IMR-90 (cell line): Measurements from ENCODE around the gene HSPA1A. TPM values are rescaled to one million over a fixed set of nuclear protein-coding genes. Genes with fewer than 3 reads are reported as not detected.
A peak's percentile ranks its signal among the peaks of the same experiment; 100 is the strongest.

Experiments
- ATAC-seq: fragments of 200-7000 bp; cut with Tn5 transposase; 2 replicates; pipeline ENCODE4 v1.9.1; 2020; ENCODE audit warnings: low read depth, mild to moderate bottlenecking, moderate library complexity
- BruUV-seq: library from RNA; stranded (reverse); fragments of 400-500 nt; replicated peaks from 2 replicates; lab custom pipeline; 2021; lab: Mats Ljungman, UMichigan
- CTCF ChIA-PET: fragments of 300-600 bp; formaldehyde crosslinking; extraction: SDS; loops from one replicate; lab custom pipeline; 2021; ENCODE audit warnings: antibody characterized with exemption; lab: Yijun Ruan, JAX
- POLR2A ChIA-PET: fragments of 300-600 bp; sonication (Branson Sonifier 250); formaldehyde crosslinking; loops from one replicate; lab custom pipeline; 2022; ENCODE audit warnings: antibody characterized with exemption; ENCODE audit not compliant: unreplicated experiment; lab: Charles Lee
- DNase-seq: peaks from one replicate; pipeline ENCODE4 v3.0.0; 2013
- H2AFZ ChIP-seq: replicated peaks from 2 replicates; pipeline ENCODE3; 2013; ENCODE audit warnings: low read length, mild to moderate bottlenecking; ENCODE audit not compliant: poor library complexity
- H2AK5ac ChIP-seq: 2 replicates; pipeline ENCODE4 v1.6.1; 2013; ENCODE audit warnings: low read depth, low read length, inconsistent platforms
- H2AK9ac ChIP-seq: replicated peaks from 2 replicates; pipeline ENCODE3; 2013; ENCODE audit warnings: mild to moderate bottlenecking, low read depth, low read length, moderate library complexity; ENCODE audit not compliant: poor library complexity
- H2BK120ac ChIP-seq: 2 replicates; pipeline ENCODE4 v1.6.1; 2013; ENCODE audit warnings: low read depth, low read length, inconsistent platforms
- H2BK15ac ChIP-seq: 3 replicates; pipeline ENCODE4 v1.6.1; 2013; ENCODE audit warnings: low read depth, low read length, inconsistent platforms
- H2BK20ac ChIP-seq: 2 replicates; pipeline ENCODE4 v1.6.1; 2013; ENCODE audit warnings: low read depth, mild to moderate bottlenecking, inconsistent platforms, low read length, moderate library complexity
- H2BK5ac ChIP-seq: 2 replicates; pipeline ENCODE4 v1.6.1; 2013; ENCODE audit warnings: mild to moderate bottlenecking, low read depth, low read length, inconsistent platforms; ENCODE audit not compliant: poor library complexity, severe bottlenecking
- H3K14ac ChIP-seq: replicated peaks from 2 replicates; pipeline ENCODE4 v1.6.1; 2013; ENCODE audit warnings: low read depth, low read length, inconsistent platforms
- H3K18ac ChIP-seq: 2 replicates; pipeline ENCODE4 v1.6.1; 2013; ENCODE audit warnings: low read depth, low read length, control low read depth
- H3K23ac ChIP-seq: 2 replicates; pipeline ENCODE4 v1.6.1; 2013; ENCODE audit warnings: low read depth, low read length, inconsistent platforms
- H3K27ac ChIP-seq: 2 replicates; pipeline ENCODE4 v1.5.1; 2013; ENCODE audit warnings: mild to moderate bottlenecking, control low read depth, low read length; ENCODE audit not compliant: insufficient read depth
- H3K27me3 ChIP-seq: 2 replicates; pipeline ENCODE4 v1.6.1; 2013; ENCODE audit warnings: low read length; ENCODE audit not compliant: control insufficient read depth, insufficient read depth
- H3K36me3 ChIP-seq: 2 replicates; pipeline ENCODE4 v1.6.1; 2013; ENCODE audit warnings: low read length, mixed read lengths; ENCODE audit not compliant: control insufficient read depth, insufficient read depth
- H3K4ac ChIP-seq: 2 replicates; pipeline ENCODE4 v1.6.1; 2013; ENCODE audit warnings: low read depth, low read length, inconsistent platforms
- H3K4me1 ChIP-seq: 2 replicates; pipeline ENCODE4 v1.6.1; 2013; ENCODE audit warnings: low read length, mixed read lengths; ENCODE audit not compliant: control insufficient read depth, insufficient read depth
- H3K4me2 ChIP-seq: 2 replicates; pipeline ENCODE4 v1.6.1; 2013; ENCODE audit warnings: low read depth, mild to moderate bottlenecking, control low read depth, low read length, moderate library complexity
- H3K4me3 ChIP-seq: 2 replicates; pipeline ENCODE4 v1.5.1; 2013; ENCODE audit warnings: low read depth, mild to moderate bottlenecking, control low read depth, low read length, moderate library complexity; ENCODE audit not compliant: insufficient read depth
- H3K56ac ChIP-seq: 2 replicates; pipeline ENCODE4 v1.6.1; 2013; ENCODE audit warnings: low read length, inconsistent platforms; ENCODE audit not compliant: insufficient read depth; ENCODE audit errors: extremely low read depth
- H3K79me1 ChIP-seq, 2 experiments: 2 replicates each; pipeline ENCODE4 v1.6.1; 2013; ENCODE audit warnings: low read length in 2 of 2, inconsistent platforms in 1 of 2, low read depth in 1 of 2
- H3K9ac ChIP-seq: 2 replicates; pipeline ENCODE4 v1.6.1; 2013; ENCODE audit warnings: low read depth, low read length, control low read depth
- H3K9me1 ChIP-seq: 2 replicates; pipeline ENCODE4 v1.6.1; 2013; ENCODE audit warnings: low read length, inconsistent platforms; ENCODE audit not compliant: insufficient read depth
- H3K9me3 ChIP-seq: 2 replicates; pipeline ENCODE4 v1.6.1; 2013; ENCODE audit warnings: low read length; ENCODE audit not compliant: control insufficient read depth, insufficient read depth
- H4K20me1 ChIP-seq: 2 replicates; pipeline ENCODE4 v1.6.1; 2013; ENCODE audit warnings: low read length, inconsistent platforms; ENCODE audit not compliant: insufficient read depth
- H4K5ac ChIP-seq: 2 replicates; pipeline ENCODE4 v1.6.1; 2013; ENCODE audit warnings: mild to moderate bottlenecking, low read depth, low read length, control low read depth
- H4K8ac ChIP-seq, 2 experiments: 2 replicates each; pipeline ENCODE4 v1.6.1; 2013; ENCODE audit warnings: low read depth in 2 of 2, low read length in 2 of 2, control low read depth in 1 of 2, inconsistent platforms in 1 of 2
- H4K91ac ChIP-seq: 2 replicates; pipeline ENCODE4 v1.6.1; 2013; ENCODE audit warnings: low read depth, low read length, inconsistent platforms; ENCODE audit not compliant: insufficient read depth
- MAFK ChIP-seq: IDR thresholded peaks from 2 replicates; pipeline ENCODE4 v1.6.1; 2012; ENCODE audit warnings: low read depth, low read length, improper control_type of control experiment
- MAZ ChIP-seq: IDR thresholded peaks from 2 replicates; pipeline ENCODE4 v1.6.1; 2012; ENCODE audit warnings: low read depth, mild to moderate bottlenecking, low read length, improper control_type of control experiment, moderate library complexity, borderline replicate concordance
- POLR2A ChIP-seq: IDR thresholded peaks from 2 replicates; pipeline ENCODE4 v1.6.1; 2012; ENCODE audit warnings: mild to moderate bottlenecking, low read depth, low read length
- RCOR1 ChIP-seq: IDR thresholded peaks from 2 replicates; pipeline ENCODE4 v1.6.1; 2012; ENCODE audit warnings: mild to moderate bottlenecking, low read length, improper control_type of control experiment; ENCODE audit not compliant: insufficient replicate concordance
- RFX5 ChIP-seq: IDR thresholded peaks from 2 replicates; pipeline ENCODE4 v1.8.0; 2012; ENCODE audit warnings: low read depth, mild to moderate bottlenecking, low read length, moderate library complexity
- WGBS, 2 experiments: methylation state at CpG; one replicate each; pipeline versions ENCODE4 v1.1.5 to v1.1.7; 2013; ENCODE audit warnings: missing lambda C conversion rate in 2 of 2; ENCODE audit not compliant: insufficient read length in 1 of 2; ENCODE audit errors: extremely low coverage in 2 of 2; 5-methylcytosine and 5-hydroxymethylcytosine counted together
- dilution Hi-C: fragments of 300-500 bp; cut with HindIII; formaldehyde crosslinking; loops from one replicate; pipeline ENCODE4 v1.14.3; 2018; ENCODE audit warnings: low sequenced_read_pairs; ENCODE audit not compliant: unreplicated experiment
- in situ Hi-C: fragments of 300-500 bp; cut with MboI; formaldehyde crosslinking; loops from 3 replicates; pipeline ENCODE4 v1.14.3; 2019; ENCODE audit warnings: low sequenced_read_pairs, inconsistent platforms, mixed read lengths
- intact Hi-C: fragments of 100-400 bp; cut with micrococcal nuclease; formaldehyde crosslinking; loops from 2 replicates; pipeline ENCODE4 v1.10.0; 2022
- polyA plus RNA-seq, 3 experiments: library from polyadenylated mRNA; depleted of rRNA; stranded (reverse); fragments of >200 nt; gene quantifications; 2 replicates each; pipeline ENCODE4 v1.2.3, GENCODE V29; 2012; ENCODE audit warnings: low replicate concordance in 1 of 3
- total RNA-seq: library from RNA; depleted of rRNA; stranded (reverse); fragments of >200 nt; gene quantifications from 2 replicates; pipeline ENCODE4 v1.2.3, GENCODE V29; 2012

The HSPA1A gene
- total and polyA plus RNA-seq, 2 of the 4 experiments (the other 2 are of a cell fraction), result 94.6 to 95.3 TPM

DNA sequence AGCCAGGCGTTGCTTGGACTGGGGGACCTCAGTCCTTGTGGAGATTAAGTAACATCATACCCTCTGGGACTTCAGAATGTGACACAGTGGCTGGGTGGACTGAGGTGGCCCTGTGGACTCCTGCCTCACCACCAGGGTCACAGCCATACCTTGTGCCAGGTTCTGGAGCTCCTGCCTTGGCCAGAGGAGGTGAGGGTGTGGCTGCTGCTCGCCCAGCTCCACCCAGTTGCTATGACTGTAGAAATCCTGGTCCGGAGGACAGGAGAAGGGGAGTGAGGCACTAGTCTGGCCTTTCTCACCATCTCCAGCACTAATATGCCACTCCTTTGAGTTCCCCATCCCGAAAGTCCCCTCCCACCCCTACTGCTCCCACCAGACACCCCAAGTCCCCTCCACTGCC lies 40.2 kb upstream of the HSPA1A start:
- H2AK5ac ChIP-seq, result peak overlapping the region; percentile 33
- peaks cover 20% of the 10 kb centered on the region for H3K36me3 ChIP-seq
- no peak overlapping the region for H3K9ac ChIP-seq
- H3K9me3 ChIP-seq, result no peaks in the 10 kb centered on the region
- peaks cover 10% of the 10 kb centered on the region for H3K4me1 ChIP-seq
- H3K79me1 ChIP-seq, result 0 out of 4 replicates have a peak, but pooled peaks cover 0 to 2% of the 10 kb centered on the region in 2 experiments
- H3K4ac ChIP-seq, result no peak overlapping the region
- H3K18ac ChIP-seq, result no peak overlapping the region
- TF ChIP-seq MAFK, result no peak
- no peak for TF ChIP-seq POLR2A
- no peak for TF ChIP-seq RCOR1
- no peak for TF ChIP-seq RFX5
- no peak for TF ChIP-seq MAZ
- H2BK15ac ChIP-seq, result no peak overlapping the region
- H3K27me3 ChIP-seq, result no peaks in the 10 kb centered on the region
- no peak overlapping the region for H3K4me3 ChIP-seq
- H4K91ac ChIP-seq, result no peak overlapping the region
- no peak overlapping the region for H3K4me2 ChIP-seq
- no peak overlapping the region for H2BK5ac ChIP-seq
- H4K8ac ChIP-seq, result no peak overlapping the region
- no peak overlapping the region for H3K56ac ChIP-seq
- no TSS peak for BruUV-seq
- no peak for DNase-seq
- peak overlapping the region; percentile 55 for H2AK9ac ChIP-seq
- ChIA-PET CTCF (interaction anchor here (0.9 to 1.2 kb wide), 2 partner anchors 16 to 21 kb away, joined by 3 to 4 read pairs; partner anchors contain the start of gene VARS1), POLR2A (no interaction called here)
- peak overlapping the region; percentile 41 for H2AFZ ChIP-seq
- dilution Hi-C loops, result no loop called here
- H4K20me1 ChIP-seq, result no peaks in the 10 kb centered on the region
- in situ Hi-C loops, result no loop called here
- H2BK120ac ChIP-seq, result no peak overlapping the region
- ATAC-seq, result no peak
- intact Hi-C loops, result no loop called here
- no peak overlapping the region for H3K14ac ChIP-seq
- no peak overlapping the region for H3K27ac ChIP-seq
- no peak overlapping the region for H3K23ac ChIP-seq
- no CpG with 5 or more reads among the region's 4 CpGs for WGBS, 2 experiments
- no peak overlapping the region for H4K5ac ChIP-seq
- 0 out of 2 replicates have a peak, but pooled peaks cover 8% of the 10 kb centered on the region for H3K9me1 ChIP-seq
- no peak overlapping the region for H2BK20ac ChIP-seq
